ENCODE data around the gene FUBP1.

The FUBP1 gene

DNA sequence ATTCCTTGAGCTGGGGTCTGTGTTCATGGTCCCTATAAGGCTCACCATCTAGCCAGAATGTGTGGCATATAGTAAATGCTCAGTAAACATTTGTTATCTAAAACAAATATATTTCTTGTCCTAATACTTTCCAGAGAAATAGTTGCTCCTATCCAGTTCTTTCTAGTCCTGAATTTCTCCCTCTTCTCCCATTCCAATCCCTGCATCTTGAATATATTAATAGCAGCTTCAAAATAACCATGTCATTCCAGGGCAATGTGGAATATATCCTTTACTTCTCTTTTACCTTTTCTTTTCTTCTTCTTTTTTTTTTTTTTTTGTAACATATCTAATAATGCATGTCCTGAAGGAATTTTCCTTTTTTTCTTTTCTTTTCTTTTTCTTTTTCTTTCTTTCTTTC is 36.3 kb upstream of the FUBP1 start:
- H2BK15ac ChIP-seq (ENCODE audit: low read depth, poor library complexity, severe bottlenecking), result no peak overlapping the region
- H2BK12ac ChIP-seq (ENCODE audit: low read length in 2 of 2), result no peak overlapping the region
- H3K4me3 ChIP-seq (ENCODE audit: insufficient read depth in 1 of 2, low read depth in 1 of 2, low read length in 2 of 2), result no peak overlapping the region
- no peak overlapping the region for H3K14ac ChIP-seq (ENCODE audit: low read length in 2 of 2)
- no peak overlapping the region for H2AFZ ChIP-seq (ENCODE audit: low read depth, low read length)
- no peak overlapping the region for H3K4ac ChIP-seq (ENCODE audit: low read depth in 1 of 2, low read length in 2 of 2)
- no peak overlapping the region for H2AK5ac ChIP-seq (ENCODE audit: low read length, severe bottlenecking)
- H3K9me3 ChIP-seq (ENCODE audit: control insufficient read depth, low read length), result no peaks in the 10 kb centered on the region
- no peak overlapping the region for H3K9ac ChIP-seq (ENCODE audit: low read length)
- H3K27ac ChIP-seq (ENCODE audit: low read length, poor library complexity, severe bottlenecking), result no peak overlapping the region
- no peak overlapping the region for H2BK5ac ChIP-seq (ENCODE audit: low read depth, low read length, poor library complexity, severe bottlenecking)
- no peaks in the 10 kb centered on the region for H3K27me3 ChIP-seq (ENCODE audit: control insufficient read depth in 1 of 2, insufficient read depth in 1 of 2, low read length in 2 of 2)
- no peaks in the 10 kb centered on the region for H3K4me1 ChIP-seq (ENCODE audit: control insufficient read depth, insufficient read depth, low read depth, low read length)
- peaks cover 0 to 59% of the 10 kb centered on the region in 2 experiments for H3K36me3 ChIP-seq (ENCODE audit: control insufficient read depth in 1 of 2, insufficient read depth in 2 of 2, low read depth in 1 of 2, low read length in 2 of 2)
- DNase-seq, result no peak
- H3K4me2 ChIP-seq (ENCODE audit: low read length, poor library complexity, severe bottlenecking), result no peak overlapping the region
- H4K8ac ChIP-seq (ENCODE audit: low read length), result no peak overlapping the region
- H3K18ac ChIP-seq (ENCODE audit: low read depth in 1 of 2, low read length in 2 of 2), result no peak overlapping the region
- no peak overlapping the region for H2BK120ac ChIP-seq (ENCODE audit: low read depth, low read length)
- peaks cover 7% of the 10 kb centered on the region for H3K79me1 ChIP-seq (replicated peaks; ENCODE audit: low read length, poor library complexity, severe bottlenecking)
- H4K91ac ChIP-seq (ENCODE audit: low read length), result no peak overlapping the region
- no peak overlapping the region for H3K23ac ChIP-seq (ENCODE audit: low read length in 2 of 2)

DNA sequence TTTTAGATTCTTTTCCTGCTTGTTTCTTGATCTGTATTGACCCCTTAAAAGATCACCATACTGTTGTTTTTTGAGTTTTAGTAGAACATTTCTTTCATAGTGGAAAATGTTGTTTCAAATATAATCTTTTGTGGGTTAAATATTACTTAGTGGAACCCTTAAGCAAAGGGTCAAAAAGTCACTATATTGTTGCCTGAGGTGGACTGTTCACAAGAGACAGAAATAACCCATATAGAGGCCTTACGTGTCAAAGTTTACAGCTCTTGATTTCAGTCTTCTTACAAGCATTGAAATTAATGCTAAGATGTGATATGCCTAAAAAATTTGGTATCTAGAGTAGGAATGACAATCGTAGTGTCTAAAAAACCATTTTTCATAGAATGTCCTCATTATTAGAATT is 32.2 kb upstream of the FUBP1 start:
- no peaks in the 10 kb centered on the region for H3K9me3 ChIP-seq (ENCODE audit: control insufficient read depth, low read length)
- no peak overlapping the region for H3K4me2 ChIP-seq (ENCODE audit: low read length, poor library complexity, severe bottlenecking)
- H2BK120ac ChIP-seq (ENCODE audit: low read depth, low read length), result no peak overlapping the region
- H2BK12ac ChIP-seq (ENCODE audit: low read length in 2 of 2), result no peak overlapping the region
- no peak for DNase-seq
- H3K9ac ChIP-seq (ENCODE audit: low read length), result peak overlapping the region; percentile 99
- H3K36me3 ChIP-seq (ENCODE audit: control insufficient read depth in 1 of 2, insufficient read depth in 2 of 2, low read depth in 1 of 2, low read length in 2 of 2), result peaks cover 0 to 31% of the 10 kb centered on the region in 2 experiments
- H3K18ac ChIP-seq (ENCODE audit: low read depth in 1 of 2, low read length in 2 of 2), result no peak overlapping the region
- H3K79me1 ChIP-seq (replicated peaks; ENCODE audit: low read length, poor library complexity, severe bottlenecking), result peaks cover 7% of the 10 kb centered on the region
- no peak overlapping the region for H2BK15ac ChIP-seq (ENCODE audit: low read depth, poor library complexity, severe bottlenecking)
- no peaks in the 10 kb centered on the region for H3K4me1 ChIP-seq (ENCODE audit: control insufficient read depth, insufficient read depth, low read depth, low read length)
- no peak overlapping the region for H3K4ac ChIP-seq (ENCODE audit: low read depth in 1 of 2, low read length in 2 of 2)
- no peak overlapping the region for H2AFZ ChIP-seq (ENCODE audit: low read depth, low read length)
- H3K23ac ChIP-seq (ENCODE audit: low read length in 2 of 2), result no peak overlapping the region
- WGBS, result no CpG with 5 or more reads among the region's 2 CpGs
- no peak overlapping the region for H3K27ac ChIP-seq (ENCODE audit: low read length, poor library complexity, severe bottlenecking)
- no peak overlapping the region for H4K91ac ChIP-seq (ENCODE audit: low read length)
- H4K8ac ChIP-seq (ENCODE audit: low read length), result no peak overlapping the region
- H2BK5ac ChIP-seq (ENCODE audit: low read depth, low read length, poor library complexity, severe bottlenecking), result no peak overlapping the region
- peak overlapping the region in 1 of 2 experiments; percentile 93 for H3K4me3 ChIP-seq (ENCODE audit: insufficient read depth in 1 of 2, low read depth in 1 of 2, low read length in 2 of 2)
- no peaks in the 10 kb centered on the region for H3K27me3 ChIP-seq (ENCODE audit: control insufficient read depth in 1 of 2, insufficient read depth in 1 of 2, low read length in 2 of 2)
- H3K14ac ChIP-seq (ENCODE audit: low read length in 2 of 2), result no peak overlapping the region
- H2AK5ac ChIP-seq (ENCODE audit: low read length, severe bottlenecking), result no peak overlapping the region

DNA sequence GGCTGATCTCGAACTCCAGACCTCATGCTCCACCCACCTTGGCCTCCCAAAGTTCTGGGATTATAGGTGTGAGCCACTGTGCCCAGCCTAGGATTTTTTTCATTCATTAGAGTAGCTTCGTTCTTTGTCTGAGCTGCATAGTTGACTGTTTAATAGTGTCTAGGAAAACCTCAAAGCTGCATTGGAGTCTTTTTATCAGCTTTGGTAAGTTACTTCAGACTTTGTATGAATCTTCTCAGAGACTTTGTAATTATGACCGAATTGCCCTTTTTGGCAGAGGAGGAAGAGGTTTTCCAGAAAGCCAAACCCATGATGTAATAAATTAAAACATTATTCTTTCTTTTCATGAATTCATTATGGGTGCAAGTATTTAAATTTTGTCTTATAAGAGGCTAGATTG is 31.0 kb upstream of the FUBP1 start:
- no peak overlapping the region for H4K91ac ChIP-seq (ENCODE audit: low read length)
- no peak overlapping the region for H2BK120ac ChIP-seq (ENCODE audit: low read depth, low read length)
- DNase-seq, result peak; percentile 17
- H2BK15ac ChIP-seq (ENCODE audit: low read depth, poor library complexity, severe bottlenecking), result no peak overlapping the region
- H3K9me3 ChIP-seq (ENCODE audit: control insufficient read depth, low read length), result no peaks in the 10 kb centered on the region
- no peak overlapping the region for H2AFZ ChIP-seq (ENCODE audit: low read depth, low read length)
- H2BK12ac ChIP-seq (ENCODE audit: low read length in 2 of 2), result no peak overlapping the region
- no peaks in the 10 kb centered on the region for H3K4me1 ChIP-seq (ENCODE audit: control insufficient read depth, insufficient read depth, low read depth, low read length)
- H3K14ac ChIP-seq (ENCODE audit: low read length in 2 of 2), result no peak overlapping the region
- no peak overlapping the region for H3K27ac ChIP-seq (ENCODE audit: low read length, poor library complexity, severe bottlenecking)
- no peak overlapping the region for H3K18ac ChIP-seq (ENCODE audit: low read depth in 1 of 2, low read length in 2 of 2)
- peaks cover 0 to 21% of the 10 kb centered on the region in 2 experiments for H3K36me3 ChIP-seq (ENCODE audit: control insufficient read depth in 1 of 2, insufficient read depth in 2 of 2, low read depth in 1 of 2, low read length in 2 of 2)
- H4K8ac ChIP-seq (ENCODE audit: low read length), result no peak overlapping the region
- peak overlapping the region in 1 of 2 experiments; percentile 93 for H3K4me3 ChIP-seq (ENCODE audit: insufficient read depth in 1 of 2, low read depth in 1 of 2, low read length in 2 of 2)
- H3K23ac ChIP-seq (ENCODE audit: low read length in 2 of 2), result no peak overlapping the region
- no peak overlapping the region for H3K4ac ChIP-seq (ENCODE audit: low read depth in 1 of 2, low read length in 2 of 2)
- no peaks in the 10 kb centered on the region for H3K27me3 ChIP-seq (ENCODE audit: control insufficient read depth in 1 of 2, insufficient read depth in 1 of 2, low read length in 2 of 2)
- H2AK5ac ChIP-seq (ENCODE audit: low read length, severe bottlenecking), result no peak overlapping the region
- H3K4me2 ChIP-seq (ENCODE audit: low read length, poor library complexity, severe bottlenecking), result no peak overlapping the region
- WGBS, result 97% methylated on average over 2 of the region's 3 CpGs
- peaks cover 5% of the 10 kb centered on the region for H3K79me1 ChIP-seq (replicated peaks; ENCODE audit: low read length, poor library complexity, severe bottlenecking)
- no peak overlapping the region for H2BK5ac ChIP-seq (ENCODE audit: low read depth, low read length, poor library complexity, severe bottlenecking)
- peak overlapping the region; percentile 99 for H3K9ac ChIP-seq (ENCODE audit: low read length)

DNA sequence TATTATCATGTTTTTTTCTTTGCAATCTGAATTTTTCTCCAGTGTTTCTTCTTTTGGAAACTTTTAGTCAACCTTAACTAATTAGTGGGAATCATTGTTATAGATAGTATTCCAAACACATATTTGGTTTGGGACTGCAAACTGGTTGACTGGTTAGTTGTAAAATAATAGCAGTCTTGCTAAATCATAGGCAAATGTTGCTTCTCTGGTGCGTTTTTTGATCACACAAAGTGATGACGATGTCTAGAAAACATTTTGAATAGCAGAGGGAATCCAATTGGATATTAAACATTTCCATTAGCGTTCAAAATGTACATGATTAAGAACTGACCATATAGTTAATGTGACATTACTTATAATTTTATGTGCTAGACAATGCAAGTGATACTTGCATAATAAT is 30.4 kb upstream of the FUBP1 start:
- Histone ChIP-seq H2BK15ac (ENCODE audit: low read depth, poor library complexity, severe bottlenecking) (no peak overlapping the region), H3K23ac (ENCODE audit: low read length in 2 of 2) (no peak overlapping the region), H3K9me3 (ENCODE audit: control insufficient read depth, low read length) (no peaks in the 10 kb centered on the region), H2BK120ac (ENCODE audit: low read depth, low read length) (no peak overlapping the region), H4K91ac (ENCODE audit: low read length) (no peak overlapping the region), H3K9ac (ENCODE audit: low read length) (peak overlapping the region; percentile 99), H3K79me1 (replicated peaks; ENCODE audit: low read length, poor library complexity, severe bottlenecking) (peaks cover 3% of the 10 kb centered on the region), H3K27ac (ENCODE audit: low read length, poor library complexity, severe bottlenecking) (no peak overlapping the region), H3K4me1 (ENCODE audit: control insufficient read depth, insufficient read depth, low read depth, low read length) (no peaks in the 10 kb centered on the region), H3K4me3 (ENCODE audit: insufficient read depth in 1 of 2, low read depth in 1 of 2, low read length in 2 of 2) (peak overlapping the region in 1 of 2 experiments; percentile 93), H3K36me3 (ENCODE audit: control insufficient read depth in 1 of 2, insufficient read depth in 2 of 2, low read depth in 1 of 2, low read length in 2 of 2) (peaks cover 0 to 16% of the 10 kb centered on the region in 2 experiments), H2BK5ac (ENCODE audit: low read depth, low read length, poor library complexity, severe bottlenecking) (no peak overlapping the region), H2AFZ (ENCODE audit: low read depth, low read length) (no peak overlapping the region), H3K18ac (ENCODE audit: low read depth in 1 of 2, low read length in 2 of 2) (no peak overlapping the region), H3K14ac (ENCODE audit: low read length in 2 of 2) (no peak overlapping the region), H3K27me3 (ENCODE audit: control insufficient read depth in 1 of 2, insufficient read depth in 1 of 2, low read length in 2 of 2) (no peaks in the 10 kb centered on the region), H2BK12ac (ENCODE audit: low read length in 2 of 2) (no peak overlapping the region), H4K8ac (ENCODE audit: low read length) (no peak overlapping the region), H2AK5ac (ENCODE audit: low read length, severe bottlenecking) (no peak overlapping the region), H3K4me2 (ENCODE audit: low read length, poor library complexity, severe bottlenecking) (no peak overlapping the region), H3K4ac (ENCODE audit: low read depth in 1 of 2, low read length in 2 of 2) (no peak overlapping the region)
- no peak for DNase-seq
- WGBS, result 95% methylated on average over 2 of the region's 3 CpGs

Data from mesenchymal stem cell (in vitro differentiated cells and primary cell).